Ishikawa (cell line): ENCODE measurements around the gene KLK14.

Experiments used
- CEBPB ChIP-seq: IDR thresholded peaks from 2 replicates; pipeline ENCODE4 v1.6.1; 2012
- CREB1 ChIP-seq: IDR thresholded peaks from 2 replicates; pipeline ENCODE4 v1.6.1; 2012; ENCODE audit warnings: low read depth
- EGR1 ChIP-seq: IDR thresholded peaks from 2 replicates; pipeline ENCODE4 v1.6.1; 2012
- EP300 ChIP-seq: IDR thresholded peaks from 2 replicates; pipeline ENCODE4 v1.6.1; 2012; ENCODE audit warnings: borderline replicate concordance
- FOXM1 ChIP-seq: IDR thresholded peaks from 2 replicates; pipeline ENCODE4 v1.6.1; 2012; ENCODE audit warnings: low read depth, borderline replicate concordance
- MAX ChIP-seq: IDR thresholded peaks from 2 replicates; pipeline ENCODE4 v1.6.1; 2012
- NFIC ChIP-seq: IDR thresholded peaks from 2 replicates; pipeline ENCODE4 v1.6.1; 2012
- RAD21 ChIP-seq: IDR thresholded peaks from 2 replicates; pipeline ENCODE4 v1.6.1; 2012; ENCODE audit warnings: low read depth
- REST ChIP-seq: IDR thresholded peaks from 2 replicates; pipeline ENCODE4 v1.6.1; 2012; ENCODE audit warnings: low read depth, mild to moderate bottlenecking
- TAF1 ChIP-seq: IDR thresholded peaks from 2 replicates; pipeline ENCODE4 v1.6.1; 2012; ENCODE audit warnings: low read depth, mild to moderate bottlenecking
- TCF12 ChIP-seq: IDR thresholded peaks from 2 replicates; pipeline ENCODE4 v1.6.1; 2012; ENCODE audit warnings: low read depth
- TEAD4 ChIP-seq: IDR thresholded peaks from 2 replicates; pipeline ENCODE4 v1.6.1; 2012
- USF1 ChIP-seq: IDR thresholded peaks from 2 replicates; pipeline ENCODE4 v1.6.1; 2012
- YY1 ChIP-seq: IDR thresholded peaks from 2 replicates; pipeline ENCODE4 v1.6.1; 2012; ENCODE audit warnings: low read depth
- ZBTB7A ChIP-seq: IDR thresholded peaks from 2 replicates; pipeline ENCODE4 v1.6.1; 2012; ENCODE audit warnings: low read depth

KLK14 gene

DNA sequence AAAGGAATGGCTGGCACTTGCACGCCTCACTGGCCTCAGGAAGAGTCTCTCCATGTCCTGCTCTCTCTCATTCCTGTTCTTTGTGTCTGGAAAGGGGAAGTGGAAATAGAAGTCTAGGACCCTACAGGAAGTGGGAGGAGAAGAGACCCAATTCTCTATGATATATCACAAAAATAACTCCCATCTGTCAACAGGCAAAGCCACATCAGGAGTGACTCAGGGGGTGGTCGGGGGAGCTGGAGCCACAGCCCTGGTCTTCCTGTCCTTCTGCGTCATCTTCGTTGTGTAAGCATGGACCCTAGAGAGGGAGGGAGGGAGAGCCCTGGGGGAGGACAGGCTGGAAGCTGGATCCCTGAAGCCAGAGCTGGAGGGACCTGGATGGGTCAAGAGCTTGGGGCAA is 45.1 kb upstream of the KLK14 start:
- TF ChIP-seq NFIC (no peak), MAX (no peak), CEBPB (no peak), CREB1 (no peak), EP300 (no peak), RAD21 (no peak), ZBTB7A (no peak), REST (no peak), USF1 (no peak), TCF12 (no peak), FOXM1 (no peak), TEAD4 (no peak), YY1 (no peak), EGR1 (no peak), TAF1 (no peak)

DNA sequence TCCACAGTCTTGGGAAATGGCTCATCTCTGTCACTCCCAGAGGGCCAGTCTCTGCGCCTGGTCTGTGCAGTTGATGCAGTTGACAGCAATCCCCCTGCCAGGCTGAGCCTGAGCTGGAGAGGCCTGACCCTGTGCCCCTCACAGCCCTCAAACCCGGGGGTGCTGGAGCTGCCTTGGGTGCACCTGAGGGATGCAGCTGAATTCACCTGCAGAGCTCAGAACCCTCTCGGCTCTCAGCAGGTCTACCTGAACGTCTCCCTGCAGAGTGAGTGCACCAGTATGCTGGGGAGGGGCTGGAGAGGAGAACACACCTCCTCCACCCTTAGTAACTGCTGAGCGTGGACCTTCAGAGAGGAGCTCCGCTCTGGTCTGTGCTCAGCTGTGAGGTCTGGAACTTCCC is 44.3 kb upstream of the KLK14 start:
- TF ChIP-seq EP300 = no peak
- TF ChIP-seq REST = no peak

DNA sequence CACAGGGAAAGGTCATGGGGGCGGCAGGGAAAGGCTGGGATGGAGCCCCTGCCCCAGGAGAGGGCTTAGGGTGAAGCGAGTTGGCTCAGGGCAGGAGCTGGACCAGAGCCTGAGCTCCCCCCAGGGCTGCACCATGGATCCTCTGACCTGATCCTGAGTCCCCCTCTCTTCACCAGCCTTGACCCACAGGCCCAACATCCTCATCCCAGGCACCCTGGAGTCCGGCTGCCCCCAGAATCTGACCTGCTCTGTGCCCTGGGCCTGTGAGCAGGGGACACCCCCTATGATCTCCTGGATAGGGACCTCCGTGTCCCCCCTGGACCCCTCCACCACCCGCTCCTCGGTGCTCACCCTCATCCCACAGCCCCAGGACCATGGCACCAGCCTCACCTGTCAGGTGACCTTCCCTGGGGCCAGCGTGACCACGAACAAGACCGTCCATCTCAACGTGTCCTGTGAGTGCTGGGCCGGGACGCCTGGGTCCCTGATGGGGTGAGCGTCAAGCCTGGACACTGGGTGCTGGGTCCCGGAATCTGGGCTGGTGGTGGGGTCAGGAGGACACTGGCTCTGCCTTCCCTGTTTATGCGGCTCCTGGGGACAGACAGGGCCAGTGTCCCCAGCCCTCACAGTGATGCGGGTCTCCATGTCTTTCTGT is 42.9 kb upstream of the KLK14 start:
- TF ChIP-seq USF1 (no peak), FOXM1 (no peak), EP300 (no peak), YY1 (no peak), CREB1 (no peak)

DNA sequence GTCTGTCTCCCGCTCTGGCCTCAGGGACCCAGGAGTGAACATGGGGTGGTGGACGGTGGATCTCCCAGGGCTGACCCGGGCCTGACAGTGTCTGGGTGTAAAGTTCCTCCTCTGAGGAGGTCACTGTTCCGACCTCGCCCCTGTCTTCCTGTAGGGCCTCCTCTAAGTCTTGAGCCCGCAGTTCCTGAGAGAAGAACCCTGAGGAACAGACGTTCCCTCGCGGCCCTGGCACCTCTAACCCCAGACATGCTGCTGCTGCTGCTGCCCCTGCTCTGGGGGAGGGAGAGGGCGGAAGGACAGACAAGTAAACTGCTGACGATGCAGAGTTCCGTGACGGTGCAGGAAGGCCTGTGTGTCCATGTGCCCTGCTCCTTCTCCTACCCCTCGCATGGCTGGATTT is 42.0 kb upstream of the KLK14 start, which contains the start of gene SIGLEC9:
TSS of gene SIGLEC9 (plus strand) at position 178 of the 400 bp plus-strand sequence. CDS start at position 247, 69 bp downstream.
- TF ChIP-seq CREB1 (no peak), ZBTB7A (no peak), USF1 (no peak), REST (no peak), TEAD4 (no peak), RAD21 (no peak)

DNA sequence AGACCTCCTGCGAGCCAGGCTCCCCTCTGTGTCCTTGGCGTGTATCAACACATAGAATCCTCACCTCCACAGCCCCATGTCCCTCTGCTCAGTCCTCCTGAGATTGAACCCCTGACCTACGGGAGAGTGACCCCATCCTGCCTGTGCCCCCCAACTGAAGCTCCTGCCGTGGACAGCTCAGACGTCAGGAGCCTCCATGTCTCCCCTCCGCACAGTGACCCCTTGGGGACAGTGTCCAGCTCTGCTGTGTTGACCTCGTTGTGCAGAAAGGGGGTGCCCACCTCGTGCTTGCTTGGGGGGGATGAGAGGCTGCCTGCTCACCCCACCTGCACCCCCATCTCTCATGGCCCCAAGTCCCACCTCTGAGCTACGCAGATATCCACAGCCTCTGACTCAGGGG is 41.5 kb upstream of the KLK14 start:
- no peak for TF ChIP-seq CEBPB
- TF ChIP-seq TEAD4 = no peak
- no peak for TF ChIP-seq TAF1
- TF ChIP-seq EGR1 = no peak
- TF ChIP-seq RAD21 = no peak
- no peak for TF ChIP-seq CREB1
- no peak for TF ChIP-seq FOXM1
